ENCODE data around the gene BCL2.

Gene BCL2

GRCh38 chr18:63282793-63283192, 36.8 kb downstream of the BCL2 start:
- ATAC-seq (replicated peaks) (no peak), DNase-seq (no peak)
- Mint-ChIP-seq H3K9me3 (peaks cover 4 to 5% of the 10 kb centered on the region in 2 donors), H3K27me3 (no peaks in the 10 kb centered on the region), H3K4me1 (peaks cover 42 to 50% of the 10 kb centered on the region in 2 donors), H3K36me3 (peaks cover 58 to 67% of the 10 kb centered on the region in 2 donors), H3K4me3 (no peak overlapping the region), H3K27ac (peak overlapping the region; percentile 77)

DNA sequence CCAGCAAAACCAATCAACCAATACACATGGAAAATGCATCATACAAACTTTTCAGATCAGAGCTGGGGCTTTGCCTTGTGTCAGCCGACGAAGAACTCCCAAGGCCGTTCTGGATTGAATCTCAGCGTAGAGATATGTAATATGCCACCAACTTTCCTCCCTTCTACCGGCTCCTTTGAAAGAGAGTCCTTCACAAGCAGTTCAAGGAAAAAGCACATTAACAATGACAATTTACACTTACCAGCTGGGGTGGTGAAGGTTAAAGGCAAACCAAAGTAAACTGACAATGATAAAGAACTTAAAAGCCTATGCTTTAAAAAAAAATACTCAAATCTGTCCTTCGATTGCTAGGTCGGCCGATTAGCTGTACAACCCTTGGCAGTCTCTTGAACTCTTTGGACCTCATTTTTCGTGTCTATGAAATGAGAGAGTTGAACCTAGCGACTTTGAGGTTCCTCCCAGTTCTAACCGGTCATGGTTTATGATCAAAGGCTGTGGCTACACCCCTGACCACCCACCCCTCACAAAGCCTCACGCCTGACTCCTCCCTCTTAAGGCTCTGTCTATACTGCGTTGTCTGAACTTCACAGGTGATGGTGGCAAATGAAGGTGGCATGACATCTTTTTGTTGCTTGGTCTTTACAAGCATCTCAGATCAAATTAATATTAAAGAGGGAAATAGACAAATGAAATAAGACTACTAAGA, 46.2 kb downstream of the BCL2 start:
- ATAC-seq (replicated peaks) = peak; percentile 60 to 77
- Mint-ChIP-seq H3K27ac (peak overlapping the region; percentile 20), H3K4me1 (peaks cover 39 to 76% of the 10 kb centered on the region in 2 donors), H3K9me3 (peaks cover 0 to 2% of the 10 kb centered on the region in 2 donors), H3K27me3 (no peaks in the 10 kb centered on the region), H3K36me3 (peaks cover 43 to 62% of the 10 kb centered on the region in 2 donors), H3K4me3 (peak overlapping the region in 1 of 2 donors; percentile 31)
- DNase-seq = no peak

DNA sequence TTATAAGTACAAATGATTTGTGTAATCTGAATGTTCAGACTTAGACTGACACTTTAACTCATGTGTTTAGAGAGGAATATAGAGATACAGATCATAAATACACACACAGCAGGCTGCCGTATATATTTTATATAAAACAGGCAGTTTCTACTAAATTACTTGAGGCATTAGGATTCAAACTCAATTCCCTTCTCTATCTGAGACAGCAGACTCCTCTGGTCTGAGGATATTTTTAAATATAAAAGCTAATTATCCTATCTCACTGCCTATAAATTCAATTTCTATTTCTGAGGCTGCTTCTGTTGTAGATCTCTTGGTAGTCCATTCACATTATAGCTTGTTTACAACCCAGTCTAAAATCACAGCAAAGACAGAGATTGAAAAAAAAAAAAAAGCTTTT, 46.9 kb downstream of the BCL2 start:
- peaks cover 41 to 62% of the 10 kb centered on the region in 2 donors for H3K36me3 Mint-ChIP-seq
- ATAC-seq (replicated peaks) (no peak), DNase-seq (no peak)
- no peak overlapping the region for H3K27ac Mint-ChIP-seq
- no peaks in the 10 kb centered on the region for H3K27me3 Mint-ChIP-seq
- H3K4me1 Mint-ChIP-seq = peaks cover 39 to 76% of the 10 kb centered on the region in 2 donors
- peak overlapping the region in 1 of 2 donors; percentile 22 for H3K4me3 Mint-ChIP-seq
- H3K9me3 Mint-ChIP-seq = peaks cover 0 to 2% of the 10 kb centered on the region in 2 donors

DNA sequence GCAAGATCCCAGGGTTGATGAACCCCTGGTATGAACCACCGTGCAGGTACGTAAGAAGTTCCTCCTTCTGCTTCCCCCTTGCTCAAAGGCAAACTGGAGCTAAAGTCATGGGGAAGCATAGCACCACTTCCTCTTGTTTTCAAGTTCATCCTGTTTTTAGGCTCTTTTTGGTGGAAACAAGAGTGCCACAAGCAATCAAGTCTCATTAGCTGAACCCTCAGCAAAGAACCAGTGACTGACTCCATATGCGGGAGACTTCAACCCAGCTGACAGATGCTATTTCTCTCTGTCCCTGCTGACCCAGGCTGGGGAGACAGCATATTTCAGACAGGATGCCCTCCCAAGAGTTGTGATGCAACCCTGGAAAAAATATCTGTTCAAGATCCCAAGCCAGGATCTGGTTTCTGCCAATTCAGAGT, 47.7 kb downstream of the BCL2 start:
- peaks cover 41 to 63% of the 10 kb centered on the region in 2 donors for H3K36me3 Mint-ChIP-seq
- DNase-seq (no peak), ATAC-seq (replicated peaks) (no peak)
- peak overlapping the region; percentile 7 to 17 for H3K4me3 Mint-ChIP-seq
- peaks cover 42 to 76% of the 10 kb centered on the region in 2 donors for H3K4me1 Mint-ChIP-seq
- peaks cover 0 to under 1% of the 10 kb centered on the region in 2 donors for H3K9me3 Mint-ChIP-seq
- no peaks in the 10 kb centered on the region for H3K27me3 Mint-ChIP-seq
- H3K27ac Mint-ChIP-seq = peak overlapping the region; percentile 62

GRCh38 chr18:63271148-63271547, 48.4 kb downstream of the BCL2 start:
- Mint-ChIP-seq H3K36me3 (peaks cover 39 to 60% of the 10 kb centered on the region in 2 donors), H3K27ac (peak overlapping the region; percentile 62), H3K27me3 (no peaks in the 10 kb centered on the region), H3K4me3 (peak overlapping the region in 1 of 2 donors; percentile 7), H3K9me3 (no peaks in the 10 kb centered on the region), H3K4me1 (peaks cover 40 to 73% of the 10 kb centered on the region in 2 donors)
- no peak for ATAC-seq (replicated peaks)
- no peak for DNase-seq

- no peaks in the 10 kb centered on the region for H3K9me3 Mint-ChIP-seq
- H3K27ac Mint-ChIP-seq = peak overlapping the region; percentile 74
- H3K27me3 Mint-ChIP-seq = no peaks in the 10 kb centered on the region
- ATAC-seq (replicated peaks) (peak; percentile 88 to 93), DNase-seq (no peak)
- peaks cover 32 to 66% of the 10 kb centered on the region in 2 donors for H3K4me1 Mint-ChIP-seq
- peak overlapping the region; percentile 26 to 47 for H3K4me3 Mint-ChIP-seq
- H3K36me3 Mint-ChIP-seq = peaks cover 24 to 54% of the 10 kb centered on the region in 2 donors
Observed at GRCh38 chr18:63267975-63268721, 51.4 kb downstream of the BCL2 start.

- Mint-ChIP-seq H3K4me1 (peaks cover 39 to 68% of the 10 kb centered on the region in 2 donors), H3K4me3 (peak overlapping the region; percentile 12 to 50), H3K36me3 (peaks cover 32 to 63% of the 10 kb centered on the region in 2 donors), H3K27me3 (no peaks in the 10 kb centered on the region), H3K27ac (peak overlapping the region; percentile 68), H3K9me3 (no peaks in the 10 kb centered on the region)
- peak; percentile 65 to 69 for ATAC-seq (replicated peaks)
- no peak for DNase-seq
Observed at GRCh38 chr18:63266888-63267790, 52.4 kb downstream of the BCL2 start.

DNA sequence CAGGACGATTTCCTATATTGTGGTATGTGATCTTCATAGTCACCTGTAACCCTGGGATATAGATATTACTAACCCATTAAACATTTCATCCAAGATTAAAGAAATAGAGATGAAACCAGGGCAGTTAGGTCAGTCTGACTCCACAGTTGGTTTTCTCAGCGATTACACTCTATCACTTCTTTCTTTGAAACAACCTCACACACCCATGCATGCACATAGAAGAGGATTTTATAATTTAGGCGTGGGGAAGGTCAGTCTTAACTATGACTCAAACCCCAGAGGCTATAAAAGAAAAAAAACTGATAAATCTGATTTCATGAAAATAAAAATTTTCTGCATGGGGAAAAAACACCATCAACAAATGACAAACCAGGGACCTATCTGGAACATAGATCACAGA, 54.2 kb downstream of the BCL2 start:
- H3K4me1 Mint-ChIP-seq = peaks cover 37 to 71% of the 10 kb centered on the region in 2 donors
- no peaks in the 10 kb centered on the region for H3K27me3 Mint-ChIP-seq
- H3K27ac Mint-ChIP-seq = no peak overlapping the region

DNA sequence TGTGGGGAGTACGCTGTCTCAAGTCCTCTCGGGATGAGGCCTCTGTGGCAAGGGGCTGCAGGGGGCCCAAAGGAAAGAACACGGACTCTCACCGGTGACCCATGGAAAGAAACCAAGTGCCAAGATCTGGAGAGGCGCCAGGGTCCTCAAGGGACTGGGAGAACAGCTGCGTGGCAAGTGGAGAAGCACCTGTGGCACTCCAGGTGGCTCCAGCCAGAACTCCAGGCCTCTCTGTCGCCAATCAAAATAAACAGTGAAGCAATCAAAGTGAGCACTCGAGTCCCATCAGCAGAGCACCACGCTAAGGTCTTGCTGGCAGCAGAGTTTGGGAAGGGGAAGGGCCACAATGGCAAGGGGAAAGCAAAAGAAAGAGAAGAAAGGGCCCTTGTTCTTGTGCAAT, 54.7 kb downstream of the BCL2 start:
- ATAC-seq (replicated peaks) (no peak), DNase-seq (no peak)
- no peak overlapping the region for H3K27ac Mint-ChIP-seq
- peaks cover 32 to 72% of the 10 kb centered on the region in 2 donors for H3K36me3 Mint-ChIP-seq
- H3K27me3 Mint-ChIP-seq = no peaks in the 10 kb centered on the region
- H3K4me1 Mint-ChIP-seq = peaks cover 40 to 76% of the 10 kb centered on the region in 2 donors
- H3K4me3 Mint-ChIP-seq = no peak overlapping the region
- H3K9me3 Mint-ChIP-seq = no peaks in the 10 kb centered on the region

More for the DNA sequence above, 54.2 kb downstream of the BCL2 start:
- peaks cover 32 to 69% of the 10 kb centered on the region in 2 donors for H3K36me3 Mint-ChIP-seq
- no peaks in the 10 kb centered on the region for H3K9me3 Mint-ChIP-seq
- no peak for ATAC-seq (replicated peaks)
- DNase-seq = no peak
- H3K4me3 Mint-ChIP-seq = no peak overlapping the region

DNA sequence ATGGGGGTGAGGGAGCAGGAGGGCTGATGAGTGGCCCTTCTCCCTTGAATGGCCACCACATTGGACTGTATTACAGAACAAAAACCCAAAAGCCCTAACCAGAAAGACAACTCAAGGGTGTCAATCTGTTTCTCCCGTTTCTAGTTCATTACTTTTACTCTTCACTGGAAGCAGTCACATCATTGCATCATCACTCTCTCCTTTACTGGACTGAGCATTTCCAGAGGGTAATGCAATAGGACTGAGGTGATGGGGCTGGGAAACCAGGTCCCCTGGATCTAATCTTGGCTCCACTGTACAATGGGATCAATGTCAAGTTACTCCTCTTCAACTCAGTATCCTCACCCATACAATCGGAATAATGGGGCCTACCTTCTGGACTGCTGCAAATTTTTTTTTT, 56.1 kb downstream of the BCL2 start:
- Mint-ChIP-seq H3K27me3 (no peaks in the 10 kb centered on the region), H3K9me3 (no peaks in the 10 kb centered on the region), H3K4me3 (no peak overlapping the region), H3K4me1 (peaks cover 46 to 76% of the 10 kb centered on the region in 2 donors), H3K27ac (no peak overlapping the region), H3K36me3 (peaks cover 40 to 76% of the 10 kb centered on the region in 2 donors)
- DNase-seq (no peak), ATAC-seq (replicated peaks) (no peak)

GRCh38 chr18:63262369-63263335, 56.9 kb downstream of the BCL2 start:
- peak overlapping the region; percentile 59 for H3K27ac Mint-ChIP-seq

DNA sequence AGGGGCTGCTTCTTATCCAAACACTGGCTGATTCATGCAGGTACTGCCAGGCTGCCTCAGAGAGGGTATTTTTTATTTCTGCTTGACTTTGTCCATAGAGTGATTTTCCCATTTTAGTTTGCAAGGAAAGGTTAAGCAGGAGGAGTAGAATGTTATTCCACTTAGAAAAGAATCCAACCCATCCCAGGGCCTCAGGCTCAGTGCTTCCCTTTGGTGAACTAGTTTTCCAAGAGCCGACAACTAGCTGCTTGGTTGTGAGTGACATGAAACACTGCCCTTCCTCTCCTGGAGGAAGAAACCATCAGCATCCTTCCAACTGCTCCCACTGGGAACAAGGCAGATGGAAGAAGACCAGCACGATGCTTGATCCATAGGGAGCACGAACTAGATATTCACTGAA, 58.5 kb downstream of the BCL2 start:
- no peaks in the 10 kb centered on the region for H3K9me3 Mint-ChIP-seq
- peaks cover 40 to 72% of the 10 kb centered on the region in 2 donors for H3K36me3 Mint-ChIP-seq
- no peak overlapping the region for H3K4me3 Mint-ChIP-seq
- ATAC-seq (replicated peaks) (no peak), DNase-seq (no peak)
- peaks cover 37 to 72% of the 10 kb centered on the region in 2 donors for H3K4me1 Mint-ChIP-seq
- H3K27ac Mint-ChIP-seq = no peak overlapping the region
- H3K27me3 Mint-ChIP-seq = no peaks in the 10 kb centered on the region

More at GRCh38 chr18:63262369-63263335, 56.9 kb downstream of the BCL2 start:
- DNase-seq (no peak), ATAC-seq (replicated peaks) (no peak)
- no peaks in the 10 kb centered on the region for H3K27me3 Mint-ChIP-seq
- H3K36me3 Mint-ChIP-seq = peaks cover 40 to 72% of the 10 kb centered on the region in 2 donors
- no peak overlapping the region for H3K4me3 Mint-ChIP-seq
- H3K9me3 Mint-ChIP-seq = no peaks in the 10 kb centered on the region
- peaks cover 41 to 73% of the 10 kb centered on the region in 2 donors for H3K4me1 Mint-ChIP-seq

DNA sequence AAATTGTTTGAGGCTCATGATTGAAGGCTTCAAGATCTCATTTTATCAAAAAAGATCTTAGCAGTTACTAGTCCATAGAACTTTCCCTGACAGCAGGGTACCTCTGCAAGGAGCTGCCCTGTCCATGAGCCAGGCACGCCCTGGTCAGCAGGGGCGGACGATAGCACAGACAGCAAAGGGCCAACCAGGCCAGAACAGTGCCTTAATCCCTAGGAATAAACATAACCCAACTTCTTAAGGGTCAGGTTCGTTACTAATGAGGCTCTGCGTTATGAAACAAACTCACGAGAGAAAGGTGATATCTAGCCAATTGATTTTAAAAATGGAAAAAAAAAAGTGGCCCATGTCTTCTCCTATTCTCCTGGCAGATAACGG, 59.2 kb downstream of the BCL2 start:
- H3K4me3 Mint-ChIP-seq = no peak overlapping the region
- ATAC-seq (replicated peaks) (no peak), DNase-seq (no peak)
- H3K27me3 Mint-ChIP-seq = no peaks in the 10 kb centered on the region
- peaks cover 39 to 72% of the 10 kb centered on the region in 2 donors for H3K4me1 Mint-ChIP-seq
- H3K9me3 Mint-ChIP-seq = no peaks in the 10 kb centered on the region
- peaks cover 40 to 77% of the 10 kb centered on the region in 2 donors for H3K36me3 Mint-ChIP-seq
- H3K27ac Mint-ChIP-seq = no peak overlapping the region

Measured in stimulated activated naive B cell treated with anti-CD40 and anti-IgM and Interleukin-4, amounts not matched to agents 10 μg/mL and 1 μg/mL and 100 μg/mL, for 72 hours (primary cell).